ENCODE results near the gene INKA1. TPM values are rescaled to one million over a fixed set of nuclear protein-coding genes. Genes with fewer than 3 reads are reported as not detected.
A peak's percentile ranks its signal among the peaks of the same experiment; 100 is the strongest.

Gene INKA1
- total RNA-seq, 1 donor from 2014 or later: 2.5 TPM

DNA sequence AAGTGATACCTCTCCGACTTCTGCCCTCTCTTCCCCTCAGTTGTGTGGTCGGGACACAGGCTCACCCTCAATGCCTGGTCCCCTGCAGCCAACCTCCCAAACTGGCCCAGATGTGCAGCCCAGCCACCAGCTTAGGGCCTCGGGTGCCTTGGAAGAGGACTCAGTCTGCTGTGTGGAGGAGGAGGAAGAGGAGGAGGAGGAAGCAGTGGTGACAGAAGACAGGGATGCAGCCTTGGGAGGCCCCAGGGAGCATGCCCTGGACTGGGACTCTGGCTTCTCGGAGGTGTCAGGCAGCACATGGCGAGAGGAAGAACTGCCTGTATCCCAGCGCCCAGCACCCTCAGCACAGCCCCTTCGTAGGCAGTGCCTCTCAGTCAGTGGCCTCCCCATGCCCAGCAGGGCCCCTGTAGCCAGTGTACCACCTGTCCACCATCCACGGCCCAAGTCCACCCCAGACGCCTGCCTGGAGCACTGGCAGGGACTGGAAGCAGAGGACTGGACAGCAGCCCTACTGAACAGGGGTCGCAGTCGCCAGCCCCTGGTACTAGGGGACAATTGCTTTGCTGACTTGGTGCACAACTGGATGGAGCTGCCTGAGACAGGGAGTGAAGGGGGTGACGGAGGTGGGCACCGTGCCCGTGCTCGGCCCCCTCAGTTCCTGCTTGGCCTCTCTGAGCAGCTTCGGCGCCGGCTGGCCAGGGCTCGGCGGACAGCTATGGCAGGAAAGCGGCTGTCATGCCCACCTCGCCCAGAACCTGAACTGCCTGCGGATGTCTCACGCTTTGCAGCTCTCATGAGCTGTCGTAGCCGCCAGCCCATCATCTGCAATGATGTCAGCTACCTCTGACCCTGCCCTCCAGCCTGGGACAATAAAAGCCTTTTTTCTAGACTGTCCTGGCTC lies 1.3 kb downstream of the INKA1 start:
- no peak for DNase-seq (ENCODE audit: low read depth)
- no peak overlapping the region for H3K4me3 ChIP-seq (ENCODE audit: low read depth, low read length)
- TF ChIP-seq, protein P1, sequence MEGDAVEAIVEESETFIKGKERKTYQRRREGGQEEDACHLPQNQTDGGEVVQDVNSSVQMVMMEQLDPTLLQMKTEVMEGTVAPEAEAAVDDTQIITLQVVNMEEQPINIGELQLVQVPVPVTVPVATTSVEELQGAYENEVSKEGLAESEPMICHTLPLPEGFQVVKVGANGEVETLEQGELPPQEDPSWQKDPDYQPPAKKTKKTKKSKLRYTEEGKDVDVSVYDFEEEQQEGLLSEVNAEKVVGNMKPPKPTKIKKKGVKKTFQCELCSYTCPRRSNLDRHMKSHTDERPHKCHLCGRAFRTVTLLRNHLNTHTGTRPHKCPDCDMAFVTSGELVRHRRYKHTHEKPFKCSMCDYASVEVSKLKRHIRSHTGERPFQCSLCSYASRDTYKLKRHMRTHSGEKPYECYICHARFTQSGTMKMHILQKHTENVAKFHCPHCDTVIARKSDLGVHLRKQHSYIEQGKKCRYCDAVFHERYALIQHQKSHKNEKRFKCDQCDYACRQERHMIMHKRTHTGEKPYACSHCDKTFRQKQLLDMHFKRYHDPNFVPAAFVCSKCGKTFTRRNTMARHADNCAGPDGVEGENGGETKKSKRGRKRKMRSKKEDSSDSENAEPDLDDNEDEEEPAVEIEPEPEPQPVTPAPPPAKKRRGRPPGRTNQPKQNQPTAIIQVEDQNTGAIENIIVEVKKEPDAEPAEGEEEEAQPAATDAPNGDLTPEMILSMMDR (conservative IDR thresholded peaks at IDR 0.05; ENCODE audit: low read depth, low read length): no peak

DNA sequence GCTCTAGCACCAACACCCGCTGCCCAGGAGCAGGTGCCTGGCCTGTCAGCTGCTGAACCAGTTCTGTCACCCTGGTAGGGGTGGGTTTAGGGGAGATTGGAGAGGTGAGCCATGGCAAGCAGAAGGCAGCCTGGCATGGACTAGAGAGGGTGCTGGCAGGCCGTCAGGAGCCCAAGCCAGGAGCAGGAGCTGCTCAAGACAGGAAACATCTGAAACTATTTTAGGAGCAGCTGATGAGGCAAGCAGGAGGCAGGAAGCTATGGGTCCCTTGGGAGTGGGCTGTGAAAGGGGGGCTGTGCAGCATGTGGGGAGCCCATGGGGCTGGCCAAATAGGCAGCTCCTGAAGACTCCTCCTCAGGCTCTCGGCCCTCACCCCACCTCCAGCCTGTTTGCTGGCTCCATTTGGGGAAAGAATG lies 2.3 kb downstream of the INKA1 start:
- TF ChIP-seq, protein P1 (conservative IDR thresholded peaks at IDR 0.05; ENCODE audit: low read depth, low read length): no peak
- no peak for DNase-seq (ENCODE audit: low read depth)

DNA sequence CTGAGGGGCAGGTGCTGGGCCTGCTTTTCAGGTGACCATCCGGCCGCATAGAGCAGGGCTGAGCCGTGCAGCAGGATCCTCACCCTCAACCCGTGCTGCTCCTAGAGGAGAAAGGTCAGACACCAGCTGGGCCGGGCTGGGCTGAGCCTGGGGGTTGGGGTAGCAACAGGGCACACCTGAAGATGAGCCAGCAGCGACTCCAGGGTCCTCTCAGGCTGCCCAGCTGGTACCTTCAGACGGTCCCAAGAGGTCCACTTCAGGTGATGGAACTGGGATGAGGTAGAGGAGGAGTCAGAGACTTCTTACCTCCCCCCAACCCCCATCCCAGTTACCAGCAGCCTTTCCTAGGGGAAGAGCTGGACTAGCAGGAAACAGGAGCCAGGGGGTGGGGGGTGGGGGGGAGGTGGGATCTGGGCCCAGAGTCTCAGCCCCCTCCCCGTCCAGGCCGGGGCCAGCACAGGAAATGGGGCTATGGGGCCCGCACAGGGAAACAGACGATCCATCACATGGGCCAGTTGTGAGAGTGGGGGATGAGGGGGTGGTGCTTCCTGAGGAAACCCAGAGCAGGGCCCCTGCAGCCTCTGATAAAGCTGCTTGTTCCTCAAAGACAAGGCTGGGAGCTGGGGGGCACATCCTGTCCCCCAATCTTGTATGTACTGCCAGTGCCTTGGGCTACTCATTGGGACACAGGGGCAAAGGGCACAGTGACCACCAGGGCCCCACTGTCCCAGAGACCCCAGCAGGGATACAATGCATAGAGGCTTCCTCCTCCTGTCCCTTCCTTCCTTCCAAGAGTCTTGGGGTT lies 3.0 kb downstream of the INKA1 start:
- H3K4me3 ChIP-seq (ENCODE audit: low read depth, low read length): no peak overlapping the region
- TF ChIP-seq, protein P1 (conservative IDR thresholded peaks at IDR 0.05; ENCODE audit: low read depth, low read length): no peak
- DNase-seq (ENCODE audit: low read depth): no peak

More for the DNA sequence above, 2.3 kb downstream of the INKA1 start:
- no peak overlapping the region for H3K4me3 ChIP-seq (ENCODE audit: low read depth, low read length)

DNA sequence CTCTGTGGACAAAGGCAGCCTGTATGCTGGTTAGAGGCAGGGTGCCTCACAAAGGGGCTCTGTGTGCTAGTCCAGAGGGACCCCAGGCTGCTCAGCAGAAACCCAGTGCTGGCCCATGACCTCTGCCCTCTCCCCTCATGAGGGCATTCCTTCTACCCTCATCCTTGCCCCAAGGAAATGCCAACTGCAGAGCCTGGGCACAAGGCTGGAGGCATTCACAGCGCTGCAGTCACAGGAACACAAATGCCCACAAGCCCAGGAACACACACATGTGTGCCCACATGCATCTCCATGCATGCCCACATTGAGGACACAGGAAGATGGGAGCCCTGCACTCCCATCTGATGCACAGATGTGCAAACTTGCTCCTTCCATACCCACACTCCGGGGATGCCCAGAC lies 3.8 kb downstream of the INKA1 start:
- no peak overlapping the region for H3K4me3 ChIP-seq (ENCODE audit: low read depth, low read length)
- DNase-seq (ENCODE audit: low read depth): no peak
- TF ChIP-seq, protein P1 (conservative IDR thresholded peaks at IDR 0.05; ENCODE audit: low read depth, low read length): no peak

DNA sequence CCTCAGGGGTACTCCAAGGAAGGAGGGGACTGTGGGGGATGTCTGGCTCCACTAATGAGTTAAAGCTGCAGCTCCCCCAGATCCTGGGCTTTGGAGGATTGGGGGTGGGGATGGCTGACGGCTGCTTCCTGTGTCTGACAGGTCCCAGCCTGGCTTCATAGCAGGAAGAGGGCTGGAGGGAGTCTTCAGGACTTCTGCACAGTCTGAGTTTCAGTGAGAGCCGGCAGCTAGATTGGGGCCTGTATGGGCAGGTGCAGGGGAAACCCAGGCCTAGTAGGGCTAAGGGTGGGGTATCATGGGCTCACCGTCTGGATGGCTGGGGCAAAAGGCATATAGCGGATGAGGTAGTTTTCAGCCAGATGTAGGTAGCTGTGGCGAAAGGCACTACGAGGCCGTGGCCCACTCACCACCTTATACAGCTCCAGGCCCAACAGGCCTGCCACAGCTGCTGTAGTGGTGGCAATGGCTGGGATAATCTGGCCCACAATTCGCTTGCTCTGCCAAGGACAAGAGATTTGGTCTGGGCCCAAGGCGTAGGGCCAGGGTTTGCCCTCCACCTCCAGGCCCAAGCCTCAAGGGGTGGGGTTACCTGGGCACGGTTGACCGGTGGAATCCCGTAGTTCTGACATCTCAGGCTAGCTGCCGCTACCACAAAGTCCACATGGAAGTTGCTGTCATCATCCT lies 4.5 kb downstream of the INKA1 start:
- no peak for DNase-seq (ENCODE audit: low read depth)
- TF ChIP-seq, protein P1 (conservative IDR thresholded peaks at IDR 0.05; ENCODE audit: low read depth, low read length): no peak

DNA sequence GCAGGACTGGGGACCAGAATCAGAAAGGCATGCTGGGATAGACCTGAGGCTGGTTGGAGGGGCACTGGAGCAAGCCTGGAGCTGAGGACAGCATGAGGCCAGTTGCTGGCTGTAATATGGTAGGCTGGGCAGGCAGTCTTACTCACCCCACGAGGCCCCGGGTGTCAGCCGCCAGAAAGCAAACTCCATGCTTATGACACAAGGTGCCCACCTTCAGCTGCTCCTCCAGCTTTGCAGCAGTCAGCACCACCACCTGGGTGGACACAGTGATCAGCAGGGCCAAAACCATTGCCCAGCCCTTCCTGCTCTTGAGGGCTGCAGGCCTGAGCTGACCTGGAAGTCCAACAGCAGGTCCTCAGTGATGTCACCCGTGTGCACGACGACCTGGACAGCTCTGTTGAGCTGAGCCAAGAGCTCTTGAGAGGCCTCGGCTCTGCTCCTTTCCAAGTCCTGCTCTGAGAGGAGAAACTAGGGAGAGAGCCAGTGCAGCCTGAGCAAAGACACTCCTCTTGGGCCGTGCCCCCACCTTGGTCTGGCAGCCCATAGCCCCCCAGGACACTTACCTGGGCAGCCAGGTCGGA lies 9.9 kb downstream of the INKA1 start:
- DNase-seq (ENCODE audit: low read depth): no peak
- TF ChIP-seq, protein P1 (conservative IDR thresholded peaks at IDR 0.05; ENCODE audit: low read depth, low read length): no peak
- peak overlapping the region; percentile 50 for H3K4me3 ChIP-seq (ENCODE audit: low read depth, low read length)

More for the DNA sequence above, 4.5 kb downstream of the INKA1 start:
- no peak overlapping the region for H3K4me3 ChIP-seq (ENCODE audit: low read depth, low read length)

Data from epithelial cell of proximal tubule (primary cell).